IMR-90 (cell line): ENCODE data around the gene ZACN. TPM values are rescaled to one million over a fixed set of nuclear protein-coding genes. Genes with fewer than 3 reads are reported as not detected.

ENCODE experiments used
- ATAC-seq: fragments of 200-7000 bp; cut with Tn5 transposase; 2 replicates; pipeline ENCODE4 v1.9.1; 2020; ENCODE audit warnings: low read depth, mild to moderate bottlenecking, moderate library complexity
- BruUV-seq: library from RNA; stranded (reverse); fragments of 400-500 nt; replicated peaks from 2 replicates; lab custom pipeline; 2021; lab: Mats Ljungman, UMichigan
- CTCF ChIA-PET: fragments of 300-600 bp; formaldehyde crosslinking; extraction: SDS; loops from one replicate; lab custom pipeline; 2021; ENCODE audit warnings: antibody characterized with exemption; lab: Yijun Ruan, JAX
- POLR2A ChIA-PET: fragments of 300-600 bp; sonication (Branson Sonifier 250); formaldehyde crosslinking; loops from one replicate; lab custom pipeline; 2022; ENCODE audit warnings: antibody characterized with exemption; ENCODE audit not compliant: unreplicated experiment; lab: Charles Lee
- DNase-seq: peaks from one replicate; pipeline ENCODE4 v3.0.0; 2013
- H2AFZ ChIP-seq: replicated peaks from 2 replicates; pipeline ENCODE3; 2013; ENCODE audit warnings: low read length, mild to moderate bottlenecking; ENCODE audit not compliant: poor library complexity
- H2AK5ac ChIP-seq: 2 replicates; pipeline ENCODE4 v1.6.1; 2013; ENCODE audit warnings: low read depth, low read length, inconsistent platforms
- H2AK9ac ChIP-seq: replicated peaks from 2 replicates; pipeline ENCODE3; 2013; ENCODE audit warnings: mild to moderate bottlenecking, low read depth, low read length, moderate library complexity; ENCODE audit not compliant: poor library complexity
- H2BK120ac ChIP-seq: 2 replicates; pipeline ENCODE4 v1.6.1; 2013; ENCODE audit warnings: low read depth, low read length, inconsistent platforms
- H2BK15ac ChIP-seq: 3 replicates; pipeline ENCODE4 v1.6.1; 2013; ENCODE audit warnings: low read depth, low read length, inconsistent platforms
- H2BK20ac ChIP-seq: 2 replicates; pipeline ENCODE4 v1.6.1; 2013; ENCODE audit warnings: low read depth, mild to moderate bottlenecking, inconsistent platforms, low read length, moderate library complexity
- H2BK5ac ChIP-seq: 2 replicates; pipeline ENCODE4 v1.6.1; 2013; ENCODE audit warnings: mild to moderate bottlenecking, low read depth, low read length, inconsistent platforms; ENCODE audit not compliant: poor library complexity, severe bottlenecking
- H3K14ac ChIP-seq: replicated peaks from 2 replicates; pipeline ENCODE4 v1.6.1; 2013; ENCODE audit warnings: low read depth, low read length, inconsistent platforms
- H3K18ac ChIP-seq: 2 replicates; pipeline ENCODE4 v1.6.1; 2013; ENCODE audit warnings: low read depth, low read length, control low read depth
- H3K23ac ChIP-seq: 2 replicates; pipeline ENCODE4 v1.6.1; 2013; ENCODE audit warnings: low read depth, low read length, inconsistent platforms
- H3K27ac ChIP-seq: 2 replicates; pipeline ENCODE4 v1.5.1; 2013; ENCODE audit warnings: mild to moderate bottlenecking, control low read depth, low read length; ENCODE audit not compliant: insufficient read depth
- H3K27me3 ChIP-seq: 2 replicates; pipeline ENCODE4 v1.6.1; 2013; ENCODE audit warnings: low read length; ENCODE audit not compliant: control insufficient read depth, insufficient read depth
- H3K36me3 ChIP-seq: 2 replicates; pipeline ENCODE4 v1.6.1; 2013; ENCODE audit warnings: low read length, mixed read lengths; ENCODE audit not compliant: control insufficient read depth, insufficient read depth
- H3K4ac ChIP-seq: 2 replicates; pipeline ENCODE4 v1.6.1; 2013; ENCODE audit warnings: low read depth, low read length, inconsistent platforms
- H3K4me1 ChIP-seq: 2 replicates; pipeline ENCODE4 v1.6.1; 2013; ENCODE audit warnings: low read length, mixed read lengths; ENCODE audit not compliant: control insufficient read depth, insufficient read depth
- H3K4me2 ChIP-seq: 2 replicates; pipeline ENCODE4 v1.6.1; 2013; ENCODE audit warnings: low read depth, mild to moderate bottlenecking, control low read depth, low read length, moderate library complexity
- H3K4me3 ChIP-seq: 2 replicates; pipeline ENCODE4 v1.5.1; 2013; ENCODE audit warnings: low read depth, mild to moderate bottlenecking, control low read depth, low read length, moderate library complexity; ENCODE audit not compliant: insufficient read depth
- H3K56ac ChIP-seq: 2 replicates; pipeline ENCODE4 v1.6.1; 2013; ENCODE audit warnings: low read length, inconsistent platforms; ENCODE audit not compliant: insufficient read depth; ENCODE audit errors: extremely low read depth
- H3K79me1 ChIP-seq, 2 experiments: 2 replicates each; pipeline ENCODE4 v1.6.1; 2013; ENCODE audit warnings: low read length in 2 of 2, inconsistent platforms in 1 of 2, low read depth in 1 of 2
- H3K9ac ChIP-seq: 2 replicates; pipeline ENCODE4 v1.6.1; 2013; ENCODE audit warnings: low read depth, low read length, control low read depth
- H3K9me1 ChIP-seq: 2 replicates; pipeline ENCODE4 v1.6.1; 2013; ENCODE audit warnings: low read length, inconsistent platforms; ENCODE audit not compliant: insufficient read depth
- H3K9me3 ChIP-seq: 2 replicates; pipeline ENCODE4 v1.6.1; 2013; ENCODE audit warnings: low read length; ENCODE audit not compliant: control insufficient read depth, insufficient read depth
- H4K20me1 ChIP-seq: 2 replicates; pipeline ENCODE4 v1.6.1; 2013; ENCODE audit warnings: low read length, inconsistent platforms; ENCODE audit not compliant: insufficient read depth
- H4K5ac ChIP-seq: 2 replicates; pipeline ENCODE4 v1.6.1; 2013; ENCODE audit warnings: mild to moderate bottlenecking, low read depth, low read length, control low read depth
- H4K8ac ChIP-seq, 2 experiments: 2 replicates each; pipeline ENCODE4 v1.6.1; 2013; ENCODE audit warnings: low read depth in 2 of 2, low read length in 2 of 2, control low read depth in 1 of 2, inconsistent platforms in 1 of 2
- H4K91ac ChIP-seq: 2 replicates; pipeline ENCODE4 v1.6.1; 2013; ENCODE audit warnings: low read depth, low read length, inconsistent platforms; ENCODE audit not compliant: insufficient read depth
- CEBPB ChIP-seq: IDR thresholded peaks from 2 replicates; pipeline ENCODE4 v1.6.1; 2012; ENCODE audit warnings: low read depth, low read length, improper control_type of control experiment
- ELK1 ChIP-seq: fragments of 150-350 bp; IDR thresholded peaks from 2 replicates; pipeline ENCODE4 v1.6.1; 2016; ENCODE audit warnings: low read depth, mild to moderate bottlenecking, low read length, moderate library complexity, borderline replicate concordance
- FOS ChIP-seq: fragments of 150-350 bp; IDR thresholded peaks from 2 replicates; pipeline ENCODE4 v1.6.1; 2016; ENCODE audit warnings: low read depth, low read length
- MXI1 ChIP-seq: IDR thresholded peaks from 2 replicates; pipeline ENCODE4 v1.6.1; 2012; ENCODE audit warnings: low read depth, mild to moderate bottlenecking, low read length, moderate library complexity, borderline replicate concordance
- RFX5 ChIP-seq: IDR thresholded peaks from 2 replicates; pipeline ENCODE4 v1.8.0; 2012; ENCODE audit warnings: low read depth, mild to moderate bottlenecking, low read length, moderate library complexity
- WGBS, 2 experiments: methylation state at CpG; one replicate each; pipeline versions ENCODE4 v1.1.5 to v1.1.7; 2013; ENCODE audit warnings: missing lambda C conversion rate in 2 of 2; ENCODE audit not compliant: insufficient read length in 1 of 2; ENCODE audit errors: extremely low coverage in 2 of 2; 5-methylcytosine and 5-hydroxymethylcytosine counted together
- dilution Hi-C: fragments of 300-500 bp; cut with HindIII; formaldehyde crosslinking; loops from one replicate; pipeline ENCODE4 v1.14.3; 2018; ENCODE audit warnings: low sequenced_read_pairs; ENCODE audit not compliant: unreplicated experiment
- in situ Hi-C: fragments of 300-500 bp; cut with MboI; formaldehyde crosslinking; loops from 3 replicates; pipeline ENCODE4 v1.14.3; 2019; ENCODE audit warnings: low sequenced_read_pairs, inconsistent platforms, mixed read lengths
- intact Hi-C: fragments of 100-400 bp; cut with micrococcal nuclease; formaldehyde crosslinking; loops from 2 replicates; pipeline ENCODE4 v1.10.0; 2022
- polyA plus RNA-seq, 3 experiments: library from polyadenylated mRNA; depleted of rRNA; stranded (reverse); fragments of >200 nt; gene quantifications; 2 replicates each; pipeline ENCODE4 v1.2.3, GENCODE V29; 2012; ENCODE audit warnings: low replicate concordance in 1 of 3
- total RNA-seq: library from RNA; depleted of rRNA; stranded (reverse); fragments of >200 nt; gene quantifications from 2 replicates; pipeline ENCODE4 v1.2.3, GENCODE V29; 2012
- TF ChIP-seq, protein P1 (sequence below): fragments of 150-350 bp; IDR thresholded peaks from 2 replicates; pipeline ENCODE4 v1.6.1; 2017; ENCODE audit warnings: mild to moderate bottlenecking, antibody characterized with exemption, low read length, low read depth

The ZACN gene
- total and polyA plus RNA-seq, 2 of the 4 experiments (the other 2 are of a cell fraction) = not detected

DNA sequence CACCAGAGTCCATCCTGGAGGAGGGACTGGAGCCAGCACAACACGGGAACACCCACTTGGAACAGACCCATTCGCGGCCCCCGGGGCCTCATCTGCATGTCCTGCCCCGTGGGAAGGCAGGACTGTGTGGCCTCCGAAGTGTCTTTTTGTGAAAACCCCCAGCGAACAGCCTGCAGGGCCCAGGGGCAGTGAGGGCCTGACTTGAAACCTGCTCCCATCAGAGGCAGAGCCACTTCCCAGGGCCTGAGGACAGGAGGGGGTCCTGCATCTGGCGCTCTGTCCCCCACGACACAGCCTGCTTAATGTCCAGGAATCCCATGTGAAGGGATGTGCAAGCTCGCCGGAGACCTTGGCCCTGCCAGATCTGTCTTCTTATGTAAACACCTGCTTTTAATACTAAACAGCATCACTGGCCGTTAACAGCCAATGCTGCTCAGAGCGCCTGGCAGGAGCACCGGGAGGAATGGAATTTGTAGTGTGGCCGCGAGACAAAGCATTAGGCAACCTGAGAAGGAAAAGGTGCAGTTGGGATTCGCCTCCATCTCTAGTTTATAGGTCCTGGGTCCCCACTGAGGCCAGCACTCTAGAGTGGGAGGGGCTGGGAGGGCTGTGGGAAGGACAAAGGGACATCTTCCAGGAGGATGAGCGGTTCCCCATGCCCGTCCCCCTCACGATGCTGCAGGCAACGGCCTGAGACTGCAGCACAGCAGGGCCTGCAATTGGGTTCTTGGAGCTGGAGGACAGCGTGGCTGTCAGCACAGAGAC lies 42.3 kb upstream of the ZACN start:
- no peak overlapping the region for H4K91ac ChIP-seq
- no peak overlapping the region for H2BK20ac ChIP-seq
- H3K9me3 ChIP-seq = no peaks in the 10 kb centered on the region
- H4K8ac ChIP-seq = no peak overlapping the region
- intact Hi-C loops (loop anchor here (5.0 kb wide), 1 partner anchor 36 kb away; the partner anchor contains the start of genes GALR2 and SRP68), dilution Hi-C loops (no loop called here), in situ Hi-C loops (no loop called here)
- H2BK15ac ChIP-seq = no peak overlapping the region
- no peak overlapping the region for H3K9ac ChIP-seq
- BruUV-seq = no TSS peak
- H2BK5ac ChIP-seq = no peak overlapping the region
- DNase-seq (peak; percentile 17), ATAC-seq (peak; percentile 61)
- no peak overlapping the region for H4K5ac ChIP-seq
- H3K27me3 ChIP-seq = no peaks in the 10 kb centered on the region
- H3K4me2 ChIP-seq = no peak overlapping the region
- TF ChIP-seq CEBPB (no peak), RFX5 (no peak), FOS (no peak), ELK1 (no peak), MXI1 (no peak)
- TF ChIP-seq, protein P1, sequence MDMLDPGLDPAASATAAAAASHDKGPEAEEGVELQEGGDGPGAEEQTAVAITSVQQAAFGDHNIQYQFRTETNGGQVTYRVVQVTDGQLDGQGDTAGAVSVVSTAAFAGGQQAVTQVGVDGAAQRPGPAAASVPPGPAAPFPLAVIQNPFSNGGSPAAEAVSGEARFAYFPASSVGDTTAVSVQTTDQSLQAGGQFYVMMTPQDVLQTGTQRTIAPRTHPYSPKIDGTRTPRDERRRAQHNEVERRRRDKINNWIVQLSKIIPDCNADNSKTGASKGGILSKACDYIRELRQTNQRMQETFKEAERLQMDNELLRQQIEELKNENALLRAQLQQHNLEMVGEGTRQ = no peak
- H2AK9ac ChIP-seq = peak overlapping the region; percentile 9
- H3K9me1 ChIP-seq = peaks cover 5% of the 10 kb centered on the region; the same call in 1 of the 2 replicates
- H3K14ac ChIP-seq = no peak overlapping the region
- ChIA-PET CTCF (no interaction called here), POLR2A (interaction anchor here (0.6 kb wide), 1 partner anchor 11 kb away, joined by 3 read pairs; no protein-coding TSS in a partner anchor)
- peak overlapping the region; percentile 35; the same call in 1 of the 2 replicates for H3K23ac ChIP-seq
- H3K36me3 ChIP-seq = peaks cover 34% of the 10 kb centered on the region
- no peaks in the 10 kb centered on the region for H3K4me1 ChIP-seq
- no peaks in the 10 kb centered on the region; a peak in 1 of 4 replicates for H3K79me1 ChIP-seq
- H3K18ac ChIP-seq = no peak overlapping the region
- no peak overlapping the region for H2AK5ac ChIP-seq
- no peak overlapping the region for H3K27ac ChIP-seq
- no peak overlapping the region for H3K56ac ChIP-seq
- peak overlapping the region; percentile 37 for H2AFZ ChIP-seq
- no peak overlapping the region for H2BK120ac ChIP-seq
- no peak overlapping the region for H3K4ac ChIP-seq
- no peak overlapping the region for H3K4me3 ChIP-seq
- H4K20me1 ChIP-seq = 0 out of 2 replicates have a peak, but pooled peaks cover 8% of the 10 kb centered on the region
- 36% methylated on average over 8 of the region's 22 CpGs; no CpG with 5 or more reads in 1 of the 2 experiments for WGBS, 2 experiments
